Erythroblast (primary cell): ENCODE data around the gene RNF212B.
"Not testable (repeated sequence)": the region's sequence is repeated elsewhere in the genome, so short reads cannot be mapped to it uniquely, and the experiment has no call there.

Experiments used
- GATA1 ChIP-seq: IDR thresholded peaks from 2 replicates; pipeline ENCODE4 v1.6.1; 2011; ENCODE audit warnings: low read depth, mild to moderate bottlenecking, control low read depth, low read length, moderate library complexity
- POLR2A ChIP-seq: IDR thresholded peaks from 2 replicates; pipeline ENCODE4 v1.6.1; 2011; ENCODE audit warnings: mild to moderate bottlenecking, low read length

DNA sequence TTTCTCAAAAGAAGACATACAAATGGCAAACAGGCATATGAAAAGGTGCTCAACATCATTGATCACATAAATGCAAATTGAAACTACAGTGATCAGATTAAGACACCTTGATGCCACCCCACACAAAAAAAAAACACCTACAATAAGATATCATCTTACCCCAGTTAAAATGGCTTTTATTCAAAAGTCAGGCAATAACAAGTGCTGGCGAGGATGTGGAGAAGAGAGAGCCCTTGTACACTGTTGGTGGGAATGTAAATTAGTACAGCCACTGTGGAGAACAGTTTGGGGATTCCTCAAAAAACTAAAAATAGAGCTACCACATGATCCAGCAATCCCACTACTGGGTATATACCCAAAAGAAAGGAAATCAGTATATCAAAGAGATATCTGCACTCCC, 12.8 kb upstream of the RNF212B start:
- not testable (repeated sequence) for TF ChIP-seq POLR2A, GATA1
